ENCODE measurements around the gene MAML3. TPM values are rescaled to one million over a fixed set of nuclear protein-coding genes. Genes with fewer than 3 reads are reported as not detected.

MAML3 gene
- total RNA-seq, 1 experiment from 2014 or later = 0.89 TPM

DNA sequence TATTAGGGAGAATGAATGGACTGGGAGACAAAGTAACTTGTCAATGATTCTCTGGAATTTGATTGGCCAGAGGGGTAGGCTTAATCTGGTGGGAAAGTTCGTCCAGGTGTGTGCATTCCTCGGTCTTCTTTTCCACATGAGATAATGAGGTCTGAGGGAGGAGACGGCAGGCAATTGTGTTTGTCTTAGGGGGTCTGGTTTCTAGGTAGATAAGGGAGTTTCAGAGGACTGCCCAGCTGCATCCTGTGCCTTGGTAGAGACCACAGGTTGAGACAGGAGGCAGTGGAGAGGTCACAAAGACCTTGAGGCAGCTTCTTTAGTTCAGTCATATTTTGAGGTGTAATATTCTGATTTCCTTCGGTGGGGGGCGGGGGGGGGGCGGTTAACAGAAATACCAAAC, 484.1 kb downstream of the MAML3 start:
- no peaks in the 10 kb centered on the region for H3K9me3 Mint-ChIP-seq (ENCODE audit: unreplicated experiment)
- no peak overlapping the region for H3K27ac Mint-ChIP-seq (ENCODE audit: low read depth, unreplicated experiment)
- peaks cover 23% of the 10 kb centered on the region for H3K4me1 Mint-ChIP-seq (ENCODE audit: insufficient read depth, unreplicated experiment)
- H3K27me3 Mint-ChIP-seq (ENCODE audit: insufficient read depth, unreplicated experiment) = no peaks in the 10 kb centered on the region
- H3K4me3 Mint-ChIP-seq (ENCODE audit: unreplicated experiment) = no peak overlapping the region
- TF ChIP-seq, protein P1, sequence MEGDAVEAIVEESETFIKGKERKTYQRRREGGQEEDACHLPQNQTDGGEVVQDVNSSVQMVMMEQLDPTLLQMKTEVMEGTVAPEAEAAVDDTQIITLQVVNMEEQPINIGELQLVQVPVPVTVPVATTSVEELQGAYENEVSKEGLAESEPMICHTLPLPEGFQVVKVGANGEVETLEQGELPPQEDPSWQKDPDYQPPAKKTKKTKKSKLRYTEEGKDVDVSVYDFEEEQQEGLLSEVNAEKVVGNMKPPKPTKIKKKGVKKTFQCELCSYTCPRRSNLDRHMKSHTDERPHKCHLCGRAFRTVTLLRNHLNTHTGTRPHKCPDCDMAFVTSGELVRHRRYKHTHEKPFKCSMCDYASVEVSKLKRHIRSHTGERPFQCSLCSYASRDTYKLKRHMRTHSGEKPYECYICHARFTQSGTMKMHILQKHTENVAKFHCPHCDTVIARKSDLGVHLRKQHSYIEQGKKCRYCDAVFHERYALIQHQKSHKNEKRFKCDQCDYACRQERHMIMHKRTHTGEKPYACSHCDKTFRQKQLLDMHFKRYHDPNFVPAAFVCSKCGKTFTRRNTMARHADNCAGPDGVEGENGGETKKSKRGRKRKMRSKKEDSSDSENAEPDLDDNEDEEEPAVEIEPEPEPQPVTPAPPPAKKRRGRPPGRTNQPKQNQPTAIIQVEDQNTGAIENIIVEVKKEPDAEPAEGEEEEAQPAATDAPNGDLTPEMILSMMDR (IDR thresholded peaks at IDR 0.05; ENCODE audit: unreplicated experiment) = no peak
- intact Hi-C loops (cut with micrococcal nuclease) = no loop called here
- no peaks in the 10 kb centered on the region for H3K36me3 Mint-ChIP-seq (ENCODE audit: insufficient read depth, unreplicated experiment)
- no peak for DNase-seq (ENCODE audit: unreplicated experiment)
- POLR2A ChIA-PET = interaction anchor here (0.7 kb wide), 1 partner anchor 579 kb away, joined by 4 read pairs; no protein-coding TSS in a partner anchor
- CTCF ChIA-PET = interaction anchor here (0.7 to 7.7 kb wide), 2 partner anchors 13 to 60 kb away, joined by 3 to 72 read pairs; no protein-coding TSS in a partner anchor
- BruUV-seq (replicated peaks) = no TSS peak

DNA sequence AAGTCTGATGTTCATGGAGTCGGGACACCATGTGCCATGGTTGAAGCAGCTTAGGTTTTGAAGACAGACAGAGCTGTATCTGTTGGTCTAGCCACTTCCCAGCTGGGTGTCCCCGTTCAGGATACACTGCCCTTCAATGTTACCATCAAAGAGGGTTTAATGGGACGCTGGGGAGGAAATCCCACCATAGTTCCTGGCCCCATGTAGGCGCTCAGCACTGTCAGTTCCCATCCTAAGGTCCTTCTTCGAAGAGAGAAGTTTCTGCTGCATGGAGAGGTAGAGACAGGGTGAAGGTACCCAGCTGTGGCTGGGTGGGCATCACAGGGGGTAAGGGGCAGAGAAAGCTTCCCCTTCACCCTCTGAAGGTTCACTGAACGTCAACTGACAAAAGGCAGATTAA, 484.6 kb downstream of the MAML3 start:
- TF ChIP-seq, protein P1 (IDR thresholded peaks at IDR 0.05; ENCODE audit: unreplicated experiment) = no peak
- ChIA-PET CTCF (interaction anchor here (7.7 kb wide), 1 partner anchor 12 kb away, joined by 72 read pairs; no protein-coding TSS in a partner anchor), POLR2A (interaction anchor here (0.7 kb wide), 1 partner anchor 579 kb away, joined by 4 read pairs; no protein-coding TSS in a partner anchor)
- BruUV-seq (replicated peaks) = no TSS peak
- Mint-ChIP-seq H3K27ac (ENCODE audit: low read depth, unreplicated experiment) (no peak overlapping the region), H3K4me3 (ENCODE audit: unreplicated experiment) (no peak overlapping the region), H3K9me3 (ENCODE audit: unreplicated experiment) (no peaks in the 10 kb centered on the region), H3K27me3 (ENCODE audit: insufficient read depth, unreplicated experiment) (no peaks in the 10 kb centered on the region), H3K4me1 (ENCODE audit: insufficient read depth, unreplicated experiment) (peaks cover 23% of the 10 kb centered on the region), H3K36me3 (ENCODE audit: insufficient read depth, unreplicated experiment) (no peaks in the 10 kb centered on the region)
- no peak for DNase-seq (ENCODE audit: unreplicated experiment)
- intact Hi-C loops (cut with micrococcal nuclease) = no loop called here

DNA sequence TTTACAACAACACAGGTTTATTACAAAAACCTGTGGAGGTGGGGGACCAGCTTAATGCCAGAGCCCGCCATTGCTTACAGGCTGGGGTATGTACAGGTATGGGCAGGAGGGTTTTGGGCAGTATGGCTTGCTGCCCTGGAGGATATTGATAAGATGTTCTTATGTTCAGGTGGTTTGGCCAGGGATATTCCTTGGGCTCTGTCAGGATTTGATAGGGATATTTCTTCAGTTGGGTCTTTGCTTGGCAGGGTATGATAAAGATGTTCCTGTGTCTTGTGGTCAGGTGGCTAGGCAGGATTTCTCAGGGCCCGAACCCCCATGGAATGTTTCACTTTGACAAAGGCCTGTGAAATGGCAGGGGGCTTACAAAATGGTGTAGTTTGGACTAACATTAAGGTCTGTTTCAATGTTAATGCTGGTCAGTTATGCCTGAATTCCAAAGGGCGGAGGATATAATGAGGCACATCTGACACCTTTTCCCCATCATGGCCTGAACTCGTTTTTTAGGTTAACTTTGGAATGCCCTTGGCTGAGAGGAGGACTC, 485.3 kb downstream of the MAML3 start:
- H3K4me1 Mint-ChIP-seq (ENCODE audit: insufficient read depth, unreplicated experiment) = peaks cover 23% of the 10 kb centered on the region
- intact Hi-C loops (cut with micrococcal nuclease) = no loop called here
- H3K9me3 Mint-ChIP-seq (ENCODE audit: unreplicated experiment) = no peaks in the 10 kb centered on the region
- H3K27ac Mint-ChIP-seq (ENCODE audit: low read depth, unreplicated experiment) = no peak overlapping the region
- DNase-seq (ENCODE audit: unreplicated experiment) = no peak
- H3K4me3 Mint-ChIP-seq (ENCODE audit: unreplicated experiment) = no peak overlapping the region
- no peaks in the 10 kb centered on the region for H3K36me3 Mint-ChIP-seq (ENCODE audit: insufficient read depth, unreplicated experiment)
- ChIA-PET CTCF (interaction anchor here (1.4 to 24.2 kb wide), 3 partner anchors 12 to 68 kb away, joined by 3 to 476 read pairs (median 72); no protein-coding TSS in a partner anchor), POLR2A (no interaction called here)
- BruUV-seq (replicated peaks) = no TSS peak
- H3K27me3 Mint-ChIP-seq (ENCODE audit: insufficient read depth, unreplicated experiment) = no peaks in the 10 kb centered on the region
- TF ChIP-seq, protein P1 (IDR thresholded peaks at IDR 0.05; ENCODE audit: unreplicated experiment) = no peak

DNA sequence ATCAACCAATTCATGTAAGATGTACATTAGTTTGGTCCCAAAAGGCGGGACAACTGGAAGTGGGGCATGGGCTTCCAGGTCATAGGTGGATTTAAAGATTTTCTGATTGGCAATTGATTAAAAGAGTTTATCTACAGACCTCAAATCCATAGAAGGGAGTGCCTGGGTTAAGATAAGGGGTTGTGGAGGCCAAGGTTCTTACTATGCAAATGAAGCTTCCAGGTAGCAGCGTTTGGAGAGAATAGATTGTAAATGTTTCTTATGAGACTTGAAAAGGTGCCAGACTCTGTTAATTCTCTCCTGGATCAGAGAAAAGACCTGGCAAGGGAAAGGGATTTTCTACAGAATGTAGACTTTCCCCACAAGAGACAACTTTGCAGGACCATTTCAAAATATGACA, 485.9 kb downstream of the MAML3 start:
- H3K4me1 Mint-ChIP-seq (ENCODE audit: insufficient read depth, unreplicated experiment) = peaks cover 23% of the 10 kb centered on the region
- H3K9me3 Mint-ChIP-seq (ENCODE audit: unreplicated experiment) = no peaks in the 10 kb centered on the region
- intact Hi-C loops (cut with micrococcal nuclease) = no loop called here
- CTCF ChIA-PET = interaction anchor here (0.6 to 24.2 kb wide), 5 partner anchors 8 to 67 kb away, joined by 3 to 476 read pairs (median 3); no protein-coding TSS in a partner anchor
- no peak overlapping the region for H3K4me3 Mint-ChIP-seq (ENCODE audit: unreplicated experiment)
- no peak for DNase-seq (ENCODE audit: unreplicated experiment)
- POLR2A ChIA-PET = no interaction called here
- no peak overlapping the region for H3K27ac Mint-ChIP-seq (ENCODE audit: low read depth, unreplicated experiment)
- no TSS peak for BruUV-seq (replicated peaks)
- TF ChIP-seq, protein P1 (IDR thresholded peaks at IDR 0.05; ENCODE audit: unreplicated experiment) = no peak
- H3K36me3 Mint-ChIP-seq (ENCODE audit: insufficient read depth, unreplicated experiment) = no peaks in the 10 kb centered on the region
- H3K27me3 Mint-ChIP-seq (ENCODE audit: insufficient read depth, unreplicated experiment) = no peaks in the 10 kb centered on the region

Other genes starting within 250 kb of the MAML3 start
- gene SCOC, start 219.5 kb upstream of the MAML3 start, total RNA-seq (2022) = 49.2 and 57.5 TPM in 2 replicates